Measurements from ENCODE around the gene HMOX1. TPM values are rescaled to one million over a fixed set of nuclear protein-coding genes. Genes with fewer than 3 reads are reported as not detected.

Gene HMOX1
- polyA plus RNA-seq (ENCODE audit: insufficient read length): 18.1 TPM

- peak; percentile 84 for DNase-seq
These were observed at the start of gene HMOX1 for GRCh38 chr22:35380537-35381423. TSS of gene HMOX1 (plus strand) at chr22:35381096. CDS start at chr22:35381174, 78 bp downstream.

- DNase-seq: no peak
These were observed 48.6 kb upstream of the HMOX1 start for GRCh38 chr22:35332278-35332677.

GRCh38 chr22:35333220-35333619 is 47.7 kb upstream of the HMOX1 start:
- no peak for DNase-seq

DNA sequence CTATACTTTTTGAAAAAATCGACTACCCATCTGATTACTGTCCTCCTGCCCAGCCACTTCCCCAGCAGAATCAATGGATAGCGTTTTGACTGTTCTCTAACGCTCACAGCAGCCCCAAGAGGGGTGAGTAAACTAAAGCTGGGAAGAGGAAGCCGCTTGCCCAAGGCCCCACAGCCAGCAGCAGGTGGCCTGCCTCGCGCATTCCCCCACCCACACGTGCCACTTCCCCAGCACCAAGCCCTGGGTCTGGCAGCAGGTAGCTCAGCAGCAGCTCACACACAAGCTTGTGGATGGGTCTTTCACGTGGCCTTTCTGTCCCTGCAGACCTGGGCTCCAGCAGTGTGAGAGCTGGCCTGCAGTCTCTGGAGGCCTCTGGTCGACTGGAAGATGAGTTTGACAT is 46.9 kb upstream of the HMOX1 start:
- no peak for DNase-seq

DNA sequence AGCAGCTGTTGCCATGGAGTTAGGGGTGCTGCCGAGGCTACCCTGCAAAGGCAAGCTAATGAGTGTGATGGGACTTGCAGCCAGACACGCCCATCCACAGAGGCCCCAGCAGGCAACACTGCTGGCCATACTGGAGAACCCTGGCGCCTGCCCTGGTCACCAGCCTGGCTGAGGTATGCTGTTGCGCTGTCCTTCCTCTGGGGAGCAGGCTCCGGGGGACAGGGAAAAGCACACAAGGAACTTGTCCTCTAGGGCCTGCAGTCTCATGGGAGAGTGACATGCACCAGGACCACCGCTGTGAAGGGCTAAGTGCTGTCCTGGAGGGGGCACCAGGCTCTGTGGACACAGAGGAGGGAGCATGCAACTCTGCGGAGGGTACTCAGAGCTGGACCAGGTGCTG is 45.4 kb upstream of the HMOX1 start:
- no peak for DNase-seq

DNA sequence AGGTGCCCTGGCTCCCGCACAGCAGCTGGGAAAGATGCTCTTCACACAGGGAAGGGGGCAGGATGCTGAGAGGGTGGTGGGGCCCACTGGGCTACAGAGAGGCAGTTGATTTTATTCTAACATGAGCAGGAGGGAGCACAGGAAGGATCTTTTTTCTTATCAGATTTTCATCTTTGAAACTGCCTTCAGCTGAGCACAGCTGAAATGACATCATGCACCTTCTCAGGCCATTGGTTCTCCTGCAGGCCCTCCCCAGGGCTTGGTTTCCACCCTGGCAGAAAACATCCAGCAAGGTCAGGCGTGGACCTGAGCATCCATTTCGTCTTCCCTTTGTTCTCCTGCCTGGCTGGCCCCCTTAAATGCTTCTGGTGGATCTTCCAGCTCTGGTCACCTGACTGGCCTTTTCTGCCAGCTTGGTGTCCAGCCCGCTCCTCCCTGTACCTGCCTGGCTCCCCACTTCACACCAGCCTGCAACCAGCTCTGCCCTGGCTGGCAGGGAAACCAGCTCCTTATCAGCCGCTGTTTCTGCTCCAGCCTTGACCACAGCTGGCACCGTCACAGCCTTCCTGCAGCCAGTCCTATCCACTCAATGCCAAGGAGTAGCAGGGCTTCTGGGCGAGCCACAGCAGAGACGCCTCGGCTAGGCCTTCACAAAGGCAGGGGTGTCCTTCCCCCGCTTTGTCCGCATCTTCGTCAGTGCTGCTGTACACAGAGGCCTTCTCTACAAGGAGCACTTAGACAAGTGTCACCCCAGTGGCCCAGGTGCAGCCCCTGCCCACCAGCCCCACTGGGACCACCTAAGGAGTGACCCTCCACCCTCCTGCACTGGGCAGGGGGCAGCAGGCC is 44.7 kb upstream of the HMOX1 start:
- no peak for DNase-seq

- no peak for DNase-seq
These were observed 43.0 kb upstream of the HMOX1 start for GRCh38 chr22:35337932-35338331.

DNA sequence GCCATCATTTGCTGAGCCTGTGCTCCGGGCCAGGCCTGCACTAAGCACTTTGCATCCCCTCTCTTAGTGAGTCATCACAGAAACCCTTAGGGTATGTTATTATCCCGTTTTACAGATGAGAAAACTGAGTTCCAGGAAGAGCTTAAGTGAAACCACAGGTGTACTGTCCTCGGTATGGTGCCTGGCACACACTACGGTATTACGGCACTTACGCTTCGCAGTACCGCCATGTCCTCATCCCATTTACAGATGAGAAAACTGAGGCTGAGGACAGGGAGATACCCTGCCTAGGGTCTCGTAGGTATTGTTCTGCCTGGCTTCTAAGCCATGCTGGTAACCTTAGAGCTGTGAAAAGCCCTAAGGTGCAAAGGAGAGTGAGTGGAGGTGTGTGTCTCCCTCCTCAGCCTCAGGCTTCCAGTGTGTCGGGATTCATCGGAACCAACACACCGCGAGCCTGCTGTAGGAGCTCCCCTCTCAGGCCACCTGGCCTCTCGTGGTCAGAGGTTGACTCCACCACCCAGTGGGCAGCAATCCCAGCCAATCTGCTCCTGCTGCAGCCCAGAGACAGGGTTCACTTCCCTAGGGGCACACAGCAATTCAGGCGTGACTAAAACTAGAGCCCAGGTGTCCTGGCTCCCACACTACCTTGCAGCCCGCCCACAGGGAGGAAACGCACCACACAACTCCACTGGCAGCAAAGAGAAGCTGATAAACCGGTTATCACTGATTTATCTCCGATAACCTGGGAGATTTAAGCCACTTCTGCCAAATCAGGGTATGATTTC is 39.6 kb upstream of the HMOX1 start:
- no peak for DNase-seq

DNA sequence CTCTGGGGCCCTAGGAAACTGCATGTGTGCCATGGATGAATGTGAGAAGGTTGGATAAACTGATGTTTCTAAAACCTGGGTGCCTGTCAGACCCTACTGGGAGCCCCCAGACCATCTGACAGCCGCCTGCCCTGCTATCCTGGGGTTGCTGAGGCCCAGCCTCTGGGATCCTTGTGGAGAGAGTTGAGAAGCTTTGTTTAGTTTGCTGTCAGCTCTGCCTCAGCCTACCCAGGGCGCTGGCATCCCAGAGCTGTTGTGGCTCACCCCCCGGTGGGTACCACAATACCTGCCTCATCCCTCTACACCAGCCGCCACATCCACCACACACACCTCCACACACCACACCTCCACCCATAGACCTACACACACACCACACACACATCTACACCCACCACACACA is 38.5 kb upstream of the HMOX1 start:
- DNase-seq: no peak

- no peak for DNase-seq
These were observed 37.0 kb upstream of the HMOX1 start for GRCh38 chr22:35343664-35344550.

DNA sequence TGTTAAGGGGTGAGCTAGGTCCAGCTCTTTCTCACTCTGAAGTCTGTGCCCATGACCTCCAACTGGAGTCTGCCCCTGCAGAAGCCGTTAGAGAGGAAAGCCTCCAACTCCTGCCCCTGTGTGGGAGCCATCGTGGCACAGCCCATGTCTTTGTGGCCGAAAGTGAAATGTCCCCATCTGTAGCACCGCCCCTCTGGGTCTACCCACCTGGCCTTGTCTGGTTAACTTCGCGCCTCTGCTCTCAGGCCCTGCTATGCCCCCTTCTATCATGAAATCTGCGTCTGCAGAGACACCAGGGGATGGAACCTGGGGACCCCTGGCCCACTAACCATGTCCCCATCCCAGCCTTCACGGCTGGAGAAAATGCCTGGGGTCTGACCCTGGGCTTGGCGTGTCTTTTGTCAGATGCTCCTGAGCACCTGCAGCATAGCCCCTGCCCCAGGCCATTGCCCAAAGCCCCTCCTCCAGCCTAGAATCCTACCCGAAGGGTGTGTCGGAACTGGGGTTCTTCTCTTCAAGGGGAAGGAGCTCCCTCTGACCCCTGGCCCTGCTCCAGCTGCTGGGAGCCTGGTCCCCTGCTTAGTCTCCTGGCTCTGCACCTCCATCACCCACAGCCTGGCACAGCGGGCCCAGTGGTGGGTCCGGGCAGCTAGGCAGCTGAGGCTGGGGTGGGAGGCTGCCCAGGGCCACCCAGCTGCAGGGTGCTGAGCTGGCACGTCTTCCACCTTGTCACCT is 35.8 kb upstream of the HMOX1 start:
- DNase-seq: no peak

GRCh38 chr22:35345808-35346505 is 34.9 kb upstream of the HMOX1 start:
- DNase-seq: no peak

DNA sequence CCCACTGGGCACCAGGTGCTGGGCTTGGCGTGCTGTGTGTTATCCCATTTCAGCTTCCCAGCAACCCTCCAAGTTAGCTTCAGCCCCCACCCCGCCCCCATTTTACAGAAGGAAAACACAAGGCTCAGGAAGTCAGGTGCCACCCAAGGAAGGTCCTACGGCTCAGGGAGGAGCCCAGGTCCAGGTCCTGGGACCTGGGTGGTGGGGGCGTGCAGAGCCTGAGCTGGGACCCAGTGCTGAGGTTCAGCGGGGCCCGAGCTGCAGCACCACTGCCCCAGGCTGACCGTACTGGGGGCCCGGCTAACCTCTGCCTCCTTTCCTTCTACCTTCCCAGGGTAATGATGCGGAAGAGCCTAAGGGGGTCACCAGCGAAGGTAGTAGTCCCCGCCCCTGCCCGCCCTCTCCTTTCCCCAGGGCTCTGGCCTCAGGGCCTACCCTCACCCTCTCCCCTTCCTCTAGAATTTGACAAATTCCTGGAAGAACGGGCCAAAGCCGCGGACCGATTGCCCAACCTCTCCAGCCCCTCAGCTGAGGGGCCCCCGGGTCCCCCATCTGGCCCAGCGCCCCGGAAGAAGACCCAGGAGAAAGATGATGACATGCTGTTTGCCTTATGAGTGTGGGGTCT is 34.2 kb upstream of the HMOX1 start:
- DNase-seq: no peak

- no peak for DNase-seq
These were observed 33.4 kb upstream of the HMOX1 start for GRCh38 chr22:35347462-35347861.

DNA sequence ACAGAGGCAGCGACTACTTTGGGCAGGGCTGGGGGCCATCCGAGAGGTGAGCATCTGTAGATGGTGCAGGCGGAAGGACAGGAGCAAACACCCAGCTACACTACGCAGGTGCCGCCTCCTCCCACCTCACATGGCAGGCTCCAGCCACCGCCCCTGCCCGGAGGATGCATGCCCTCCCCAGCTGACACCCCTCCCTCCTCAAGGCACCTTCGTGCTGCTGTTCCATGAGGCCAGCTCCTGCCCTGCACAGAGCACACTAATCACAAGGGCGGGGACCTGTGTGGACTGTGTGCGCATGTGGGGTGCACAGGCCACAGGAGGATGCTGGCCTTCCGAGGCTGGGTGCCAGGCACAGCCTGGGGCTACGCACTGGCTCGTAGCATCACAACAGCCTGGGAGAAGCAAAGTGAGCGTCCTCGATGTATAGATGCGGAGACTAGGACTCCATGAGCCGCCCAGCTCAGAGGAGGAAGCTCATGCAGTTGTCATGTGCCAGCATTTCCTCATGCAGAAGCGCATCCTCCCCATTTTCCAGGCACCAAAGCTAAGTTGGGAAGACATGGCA is 32.8 kb upstream of the HMOX1 start:
- DNase-seq: no peak

DNA sequence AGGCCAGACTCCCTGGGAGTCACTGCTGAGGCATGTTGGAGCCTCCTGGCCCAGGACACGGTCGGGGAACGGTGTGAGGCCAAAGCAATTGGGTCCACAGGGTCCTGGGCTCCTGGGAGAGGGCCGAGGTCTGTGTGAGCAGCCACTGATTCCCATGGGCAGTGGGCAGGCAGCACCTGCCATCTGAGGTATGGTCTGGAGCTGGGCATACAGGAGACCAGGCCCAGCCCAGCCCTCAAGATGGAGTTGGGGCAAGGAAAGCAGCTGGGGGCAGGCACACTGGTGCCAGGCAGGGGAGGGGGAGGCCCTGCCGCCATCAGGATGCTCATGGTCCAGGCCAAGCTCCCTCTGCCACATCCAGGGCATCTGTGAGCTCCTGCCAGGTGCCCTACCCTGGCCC is 32.2 kb upstream of the HMOX1 start:
- no peak for DNase-seq

DNA sequence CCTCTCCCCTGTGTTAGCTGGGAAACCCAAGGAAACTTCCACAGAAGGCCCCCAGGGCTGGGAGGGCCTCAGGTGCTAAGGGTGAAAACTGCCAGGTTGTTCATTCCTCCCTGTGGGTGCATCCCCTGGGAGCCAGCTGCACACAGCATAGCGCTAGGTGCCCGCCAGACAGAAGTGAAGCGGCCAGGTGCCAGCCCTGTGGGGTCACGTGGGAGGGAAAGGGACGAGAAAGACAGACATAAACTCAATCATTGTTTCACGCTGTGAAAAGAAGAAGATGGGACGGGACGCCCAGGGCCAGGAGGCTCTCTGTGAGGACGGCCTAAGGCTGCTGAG is 31.6 kb upstream of the HMOX1 start:
- DNase-seq: peak; percentile 39

DNA sequence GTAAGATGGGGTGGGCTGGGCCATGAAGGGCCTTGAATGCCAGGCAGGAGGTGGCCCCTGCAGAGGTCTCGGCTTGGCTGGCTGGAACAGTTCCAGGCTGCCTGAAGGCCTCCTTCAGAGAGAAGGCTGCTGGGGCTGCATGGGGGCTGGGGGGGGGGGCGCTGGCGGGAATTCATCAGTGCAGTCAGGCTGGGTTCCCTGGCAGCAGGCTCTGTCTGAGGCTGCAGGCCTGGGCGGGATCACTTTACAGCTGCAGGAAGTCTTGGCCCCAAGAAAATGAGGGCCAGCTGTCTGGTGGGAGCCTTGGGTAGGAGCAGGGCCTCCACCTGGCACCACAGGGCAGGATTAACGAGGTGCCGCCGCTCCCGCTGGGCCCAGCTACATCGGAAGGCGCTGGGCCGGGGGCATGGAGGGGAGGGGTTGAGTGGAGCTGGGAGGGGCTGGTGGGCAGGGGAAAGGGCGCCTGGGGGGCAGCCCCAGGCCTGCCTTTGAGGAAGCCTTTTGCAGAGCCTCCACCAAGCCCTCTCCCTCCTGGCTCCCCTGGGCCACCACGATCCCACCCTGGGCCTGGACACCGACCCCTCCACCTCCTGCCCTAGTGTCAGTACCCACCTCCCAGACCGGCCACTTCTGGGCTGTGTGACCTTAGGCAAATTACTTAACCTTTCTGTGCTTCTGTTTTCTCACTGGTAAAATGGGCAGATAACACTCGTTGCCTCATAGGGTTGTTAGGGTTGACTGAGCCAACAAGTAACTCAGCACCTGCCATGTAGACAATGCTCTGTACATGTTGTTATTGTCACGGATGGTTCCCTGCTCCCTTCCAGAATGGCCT is 31.0 kb upstream of the HMOX1 start:
- DNase-seq: peak; percentile 59
